Globus pallidus (tissue), 1 donor: ENCODE measurements around the gene NEGR1.

Source experiments
- DNase-seq: peaks from one replicate; pipeline ENCODE4 v3.0.0-alpha.2; 2015; ENCODE audit warnings: low spot score

NEGR1 gene

GRCh38 chr1:71778940-71779339 is 503.4 kb downstream of the NEGR1 start:
- no peak for DNase-seq

- DNase-seq, result no peak
Observed at GRCh38 chr1:71777094-71777493, 505.2 kb downstream of the NEGR1 start.

GRCh38 chr1:71774705-71775104 is 507.6 kb downstream of the NEGR1 start:
- no peak for DNase-seq

- no peak for DNase-seq
Observed at GRCh38 chr1:71770121-71770520, 512.2 kb downstream of the NEGR1 start.

GRCh38 chr1:71766748-71767147 is 515.6 kb downstream of the NEGR1 start:
- DNase-seq, result no peak

GRCh38 chr1:71762514-71763255 is 519.7 kb downstream of the NEGR1 start:
- DNase-seq, result no peak

- DNase-seq, result no peak
Observed at GRCh38 chr1:71755441-71755840, 526.9 kb downstream of the NEGR1 start.

GRCh38 chr1:71753746-71754145 is 528.6 kb downstream of the NEGR1 start:
- DNase-seq, result no peak

GRCh38 chr1:71745326-71745725 is 537.0 kb downstream of the NEGR1 start:
- DNase-seq, result no peak

- no peak for DNase-seq
Observed at GRCh38 chr1:71743862-71744261, 538.5 kb downstream of the NEGR1 start.

- no peak for DNase-seq
Observed at GRCh38 chr1:71738910-71739309, 543.4 kb downstream of the NEGR1 start.

- DNase-seq, result no peak
Observed at GRCh38 chr1:71738256-71738655, 544.1 kb downstream of the NEGR1 start.

GRCh38 chr1:71737768-71738167 is 544.6 kb downstream of the NEGR1 start:
- no peak for DNase-seq

- no peak for DNase-seq
Observed at GRCh38 chr1:71733121-71733520, 549.2 kb downstream of the NEGR1 start.

GRCh38 chr1:71721532-71721931 is 560.8 kb downstream of the NEGR1 start:
- no peak for DNase-seq

GRCh38 chr1:71719330-71719729 is 563.0 kb downstream of the NEGR1 start:
- no peak for DNase-seq

- no peak for DNase-seq
Observed at GRCh38 chr1:71717186-71717585, 565.2 kb downstream of the NEGR1 start.

GRCh38 chr1:71711456-71711855 is 570.9 kb downstream of the NEGR1 start:
- DNase-seq, result no peak

GRCh38 chr1:71706029-71706671 is 576.2 kb downstream of the NEGR1 start:
- DNase-seq, result no peak

- DNase-seq, result no peak
Observed at GRCh38 chr1:71698186-71698585, 584.2 kb downstream of the NEGR1 start.

GRCh38 chr1:71695821-71696220 is 586.5 kb downstream of the NEGR1 start:
- no peak for DNase-seq

GRCh38 chr1:71695084-71695483 is 587.3 kb downstream of the NEGR1 start:
- DNase-seq, result no peak

GRCh38 chr1:71693581-71693980 is 588.8 kb downstream of the NEGR1 start:
- DNase-seq, result no peak

- DNase-seq, result no peak
Observed at GRCh38 chr1:71689635-71690034, 592.7 kb downstream of the NEGR1 start.
